Measurements from ENCODE around the gene ANKRD22.

Gene ANKRD22

DNA sequence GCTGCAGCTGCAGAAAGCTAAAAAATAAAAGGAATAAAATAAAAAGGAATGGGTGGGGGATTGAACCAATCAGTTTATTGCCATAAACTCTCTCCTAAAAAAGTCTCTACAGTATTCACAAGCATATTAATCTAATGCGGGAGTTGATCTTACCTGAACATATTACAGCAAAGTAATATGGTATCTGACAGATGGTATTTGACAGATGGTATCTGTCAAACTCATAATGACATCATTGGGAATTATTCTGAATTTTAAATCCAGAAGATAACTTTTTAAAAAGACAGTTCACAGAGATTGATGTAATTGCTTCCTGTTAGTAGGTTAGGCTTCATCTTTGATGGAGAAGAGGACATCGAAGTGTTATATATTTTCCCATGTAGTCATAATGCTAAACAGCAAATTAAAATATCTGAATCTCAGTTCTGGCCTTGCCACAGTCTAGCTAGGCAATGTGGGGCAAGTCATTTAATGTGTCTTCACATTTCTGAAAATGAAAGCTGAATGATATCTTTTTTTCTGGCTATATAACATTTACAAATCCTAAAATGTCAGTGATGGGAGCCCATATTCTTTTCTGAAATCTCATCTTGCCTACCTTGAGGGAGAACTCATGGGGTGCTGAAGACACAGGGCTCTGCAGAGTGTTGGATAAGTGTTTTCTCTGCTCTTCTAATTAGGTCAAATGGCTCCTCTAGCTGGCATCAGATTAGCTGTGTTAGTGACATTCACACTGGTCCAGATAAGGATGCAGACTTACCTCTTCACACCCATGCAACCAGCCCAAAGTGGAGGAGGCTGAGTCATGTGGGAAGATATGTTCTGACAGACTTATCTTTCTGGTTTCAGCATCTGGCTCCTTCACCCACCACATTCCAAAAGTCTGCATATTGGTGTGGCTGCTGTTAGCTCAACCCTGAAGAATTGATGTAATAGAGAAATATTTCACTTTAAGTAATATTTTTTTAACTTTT is 51.2 kb downstream of the ANKRD22 start:
- peak; percentile 26 for DNase-seq (ENCODE audit: low read depth, low spot score)

DNA sequence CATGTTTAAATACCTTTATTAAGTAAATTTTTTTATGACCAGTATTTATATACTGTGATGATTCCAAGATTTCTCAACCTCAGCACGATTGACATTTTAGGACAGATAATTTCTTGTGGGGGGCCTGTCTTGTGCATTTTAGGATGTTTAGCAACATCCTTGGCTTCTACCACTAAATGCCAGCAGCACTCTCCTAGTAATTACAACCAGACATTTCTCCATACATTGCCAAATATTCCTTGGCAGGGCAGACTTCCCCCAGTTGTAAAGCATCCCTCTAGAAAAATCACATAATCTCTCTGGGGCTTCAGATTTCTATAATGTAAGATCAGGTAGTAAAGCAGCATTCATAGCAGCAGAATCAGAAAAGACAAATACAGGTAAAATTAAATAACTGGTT is 56.9 kb downstream of the ANKRD22 start:
- no peak for DNase-seq (ENCODE audit: low read depth, low spot score)

DNA sequence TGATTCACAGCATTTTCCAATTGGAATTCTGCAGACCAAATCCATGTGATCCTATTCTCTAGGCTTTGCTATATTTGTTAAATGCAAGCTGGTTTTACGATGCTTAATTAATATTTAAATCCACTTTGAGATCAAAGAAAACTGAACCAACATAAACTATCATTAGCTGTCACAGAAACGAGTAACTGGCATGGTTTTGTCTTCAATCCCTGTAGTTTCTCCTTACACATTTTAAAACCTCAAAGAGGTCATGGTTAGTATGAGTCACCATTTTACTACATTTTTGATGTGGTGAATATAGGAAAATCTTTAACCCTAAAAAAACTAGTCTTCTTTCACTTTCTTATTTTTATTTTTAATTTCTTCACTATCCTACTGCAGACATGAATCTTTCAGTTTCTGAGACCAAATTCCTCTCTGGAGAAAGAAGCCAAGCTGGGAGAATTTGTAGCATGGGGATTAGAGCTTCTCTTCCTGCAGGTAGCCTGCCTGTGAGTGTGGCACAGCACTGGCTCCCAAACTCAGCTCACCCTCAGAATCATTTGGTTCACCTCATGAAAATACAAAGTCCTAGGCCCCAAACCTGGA is 57.8 kb downstream of the ANKRD22 start:
- peak; percentile 18 for DNase-seq (ENCODE audit: low read depth, low spot score)

DNA sequence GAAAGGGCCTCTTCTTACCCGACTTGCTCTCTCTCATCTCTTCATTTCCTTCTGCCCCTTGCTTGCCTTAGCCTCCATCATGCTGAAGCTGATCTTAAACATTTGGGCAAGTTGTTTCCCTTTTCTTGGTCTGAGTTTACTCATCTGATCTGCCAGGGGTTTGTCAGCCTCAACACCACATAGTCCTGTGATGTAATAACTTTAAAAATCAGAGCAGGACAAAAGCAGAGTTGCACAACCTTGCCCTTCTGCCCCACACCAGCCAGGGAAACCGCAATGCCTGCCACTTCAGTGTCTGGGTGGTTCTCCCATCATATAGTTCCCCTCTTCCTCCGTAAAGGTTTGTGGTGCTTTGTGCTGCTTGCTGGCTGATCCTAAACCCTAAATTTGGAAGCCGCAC is 59.0 kb downstream of the ANKRD22 start:
- no peak for DNase-seq (ENCODE audit: low read depth, low spot score)

DNA sequence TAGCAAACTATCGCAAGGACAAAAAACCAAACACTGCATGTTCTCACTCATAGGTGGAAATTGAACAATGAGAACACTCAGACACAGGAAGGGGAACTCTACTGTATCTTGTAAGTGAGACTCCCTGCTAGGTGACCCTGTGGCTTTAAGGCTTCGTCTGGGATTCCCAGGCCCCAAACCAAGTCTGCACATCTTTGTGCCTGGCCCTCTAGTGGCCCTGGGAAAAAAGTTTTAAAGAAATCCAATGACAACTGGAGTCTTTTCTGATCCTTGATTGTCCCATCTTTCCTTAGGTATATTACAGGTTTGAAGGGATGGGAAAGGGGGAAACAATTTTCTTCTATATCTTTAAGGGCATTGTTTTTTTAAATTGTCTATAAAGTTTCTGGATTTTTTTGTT is 59.7 kb downstream of the ANKRD22 start:
- peak; percentile 12 for DNase-seq (ENCODE audit: low read depth, low spot score)

DNA sequence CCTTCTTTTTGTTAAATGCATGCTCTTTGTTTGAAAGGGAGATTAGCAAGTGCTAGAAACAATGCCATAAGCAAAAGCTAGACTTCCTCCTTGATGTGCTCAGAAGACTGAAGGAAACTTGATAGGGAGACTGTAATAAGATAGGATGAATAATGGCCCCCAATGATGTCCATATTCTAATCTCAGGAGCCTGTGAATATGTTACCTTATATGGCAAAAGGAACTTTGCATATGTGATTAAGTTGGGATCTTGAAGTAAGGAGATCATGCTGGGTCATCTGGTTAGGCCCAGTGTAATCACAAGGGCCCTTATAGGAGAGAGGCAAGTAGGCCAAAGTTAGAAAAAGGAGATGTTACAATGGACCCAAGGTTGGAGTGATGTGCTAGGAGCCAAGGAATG is 62.7 kb downstream of the ANKRD22 start:
- DNase-seq (ENCODE audit: low read depth, low spot score): no peak

DNA sequence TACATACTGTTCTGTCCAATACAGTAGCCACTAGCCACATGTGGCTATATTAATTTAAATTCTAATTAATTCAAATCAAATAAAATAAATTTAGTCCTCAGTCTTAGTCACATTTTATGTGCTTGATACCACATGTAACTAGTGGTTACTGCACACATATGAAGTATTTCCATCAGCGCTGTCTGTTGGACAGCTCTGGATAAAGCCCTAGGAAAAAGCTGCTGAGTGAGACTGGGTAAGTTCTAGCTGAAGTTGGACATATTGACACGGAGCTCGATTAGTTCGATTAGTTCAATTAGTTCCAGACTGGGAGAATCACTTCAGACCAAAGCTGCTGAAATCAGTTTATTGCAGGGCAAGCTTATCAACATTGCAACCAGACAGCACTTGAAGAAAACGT is 64.2 kb downstream of the ANKRD22 start:
- peak; percentile 6 for DNase-seq (ENCODE audit: low read depth, low spot score)

DNA sequence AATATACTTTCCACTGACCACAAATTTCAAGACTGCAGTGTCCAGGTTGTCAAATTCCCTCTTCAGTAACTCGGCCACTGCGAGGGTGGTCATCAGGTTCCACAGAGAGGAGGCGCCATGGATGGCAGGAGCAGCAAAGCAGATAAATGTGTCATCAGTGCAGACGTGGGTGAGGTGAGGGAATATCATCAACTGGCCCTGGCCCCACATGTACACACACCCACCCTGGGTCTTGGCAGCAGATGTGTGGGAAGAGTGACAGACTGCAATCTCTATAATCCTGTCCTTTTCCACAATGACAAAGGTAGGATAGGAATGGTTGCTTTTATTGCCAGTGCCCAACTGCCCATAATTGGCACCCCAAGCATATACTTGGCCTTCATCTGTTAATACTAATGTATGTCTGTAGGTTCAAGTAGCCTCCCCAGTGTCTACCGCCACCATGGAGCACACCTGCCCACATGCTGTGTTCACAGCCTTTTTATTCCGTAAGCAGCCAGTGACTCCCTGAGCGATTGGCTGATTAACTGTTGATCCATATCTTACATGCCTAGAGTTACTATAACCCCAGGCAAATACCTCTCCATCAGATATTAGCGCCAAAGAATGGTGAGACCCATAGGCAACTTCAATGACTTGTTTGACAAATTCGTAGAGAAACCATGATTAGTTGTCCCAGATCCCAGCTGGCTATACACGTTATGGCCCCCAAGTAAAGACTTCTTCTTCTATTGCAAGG is 65.4 kb downstream of the ANKRD22 start:
- DNase-seq (ENCODE audit: low read depth, low spot score): no peak

DNA sequence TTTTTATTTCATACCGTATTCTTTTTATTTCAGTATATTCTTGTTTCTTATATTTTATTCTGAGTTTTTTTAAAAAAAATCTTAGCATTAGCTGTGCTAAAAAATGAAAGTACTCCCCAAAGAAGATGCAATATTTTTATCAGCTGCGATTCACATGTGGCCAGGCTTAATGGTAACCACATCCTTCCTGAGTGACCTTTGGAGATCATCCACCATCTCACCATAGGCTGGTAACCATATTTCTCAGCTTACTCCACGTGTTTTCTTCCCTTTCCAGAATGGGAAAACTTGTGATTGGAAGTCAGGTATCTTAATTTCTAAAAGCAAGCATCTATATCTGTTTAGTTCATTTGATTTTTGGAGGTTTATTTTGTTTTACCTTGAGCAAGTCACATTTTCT is 67.9 kb downstream of the ANKRD22 start:
- DNase-seq (ENCODE audit: low read depth, low spot score): no peak

DNA sequence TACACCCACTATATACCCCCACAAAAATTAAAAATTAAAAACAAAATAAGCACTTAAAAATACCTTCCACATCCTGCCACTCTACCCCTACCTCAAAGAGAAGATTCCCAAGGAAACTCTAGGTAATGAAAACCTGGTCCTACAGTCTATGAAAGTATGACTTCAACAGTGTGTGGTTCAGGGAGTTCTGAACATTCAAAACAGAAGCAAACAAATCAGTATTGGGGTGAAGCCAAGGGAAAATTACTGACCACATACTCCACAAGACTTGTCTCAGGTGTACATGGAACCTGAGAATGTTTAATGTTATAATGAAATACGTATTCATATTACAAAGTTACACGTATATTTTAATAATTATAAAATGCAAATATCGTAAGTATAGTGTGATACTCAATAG is 69.4 kb downstream of the ANKRD22 start:
- no peak for DNase-seq (ENCODE audit: low read depth, low spot score)

DNA sequence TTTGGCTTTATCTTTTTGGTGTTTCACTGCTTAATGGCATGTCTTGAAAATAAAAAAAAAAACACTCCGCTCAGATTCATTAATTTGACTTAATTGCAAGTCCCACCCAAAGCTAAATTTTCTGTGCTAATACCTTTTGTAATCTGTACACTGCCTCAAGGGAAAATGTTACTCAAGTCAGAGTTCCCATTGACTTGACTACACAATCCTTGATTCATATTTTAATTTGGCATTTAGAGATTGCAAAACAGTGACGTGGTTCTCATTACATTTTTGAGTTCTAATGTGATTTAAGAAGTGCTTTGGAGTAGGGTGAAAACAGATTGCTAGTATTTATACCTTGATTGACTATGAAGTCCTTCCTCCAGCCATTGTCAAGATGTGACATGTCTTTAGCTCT is 70.4 kb downstream of the ANKRD22 start:
- no peak for DNase-seq (ENCODE audit: low read depth, low spot score)
